Type B pancreatic cell (in vitro differentiated cells): ENCODE results near the gene ANTKMT. TPM values are rescaled to one million over a fixed set of nuclear protein-coding genes. Genes with fewer than 3 reads are reported as not detected.
A peak's percentile ranks its signal among the peaks of the same experiment; 100 is the strongest.

ENCODE experiments used
- DNase-seq: peaks from one replicate; pipeline ENCODE4 v3.0.0; 2021; ENCODE audit warnings: mixed read lengths; ENCODE audit not compliant: unreplicated experiment; ENCODE audit errors: extremely low spot score
- H3K27ac Mint-ChIP-seq: 2 replicates; pipeline ENCODE4 v1.8.0; 2021; ENCODE audit warnings: mild to moderate bottlenecking, mixed read lengths
- H3K27me3 Mint-ChIP-seq: 2 replicates; pipeline ENCODE4 v1.8.0; 2021; ENCODE audit warnings: mixed read lengths
- H3K36me3 Mint-ChIP-seq: 2 replicates; pipeline ENCODE4 v1.8.0; 2021; ENCODE audit warnings: mixed read lengths
- H3K4me1 Mint-ChIP-seq: one replicate; pipeline ENCODE4 v1.8.0; 2021; ENCODE audit warnings: mixed read lengths; ENCODE audit not compliant: unreplicated experiment
- H3K4me3 Mint-ChIP-seq: 2 replicates; pipeline ENCODE4 v1.8.0; 2021; ENCODE audit warnings: mild to moderate bottlenecking, mixed read lengths
- H3K9me3 Mint-ChIP-seq: 2 replicates; pipeline ENCODE4 v1.8.0; 2021; ENCODE audit warnings: mixed read lengths
- total RNA-seq: library from RNA; stranded (reverse); gene quantifications from 2 replicates; pipeline ENCODE4 v1.2.1, GENCODE V29; 2021; ENCODE audit warnings: low replicate concordance
- TF ChIP-seq, protein P1 (sequence below): fragments of 200-600 bp; sonication (generic); conservative IDR thresholded peaks from 2 replicates; pipeline ENCODE4 v1.5.0; 2021; ENCODE audit warnings: antibody characterized with exemption, mild to moderate bottlenecking

Gene ANTKMT
- total RNA-seq, 1 donor from 2014 or later: 33.5 TPM

DNA sequence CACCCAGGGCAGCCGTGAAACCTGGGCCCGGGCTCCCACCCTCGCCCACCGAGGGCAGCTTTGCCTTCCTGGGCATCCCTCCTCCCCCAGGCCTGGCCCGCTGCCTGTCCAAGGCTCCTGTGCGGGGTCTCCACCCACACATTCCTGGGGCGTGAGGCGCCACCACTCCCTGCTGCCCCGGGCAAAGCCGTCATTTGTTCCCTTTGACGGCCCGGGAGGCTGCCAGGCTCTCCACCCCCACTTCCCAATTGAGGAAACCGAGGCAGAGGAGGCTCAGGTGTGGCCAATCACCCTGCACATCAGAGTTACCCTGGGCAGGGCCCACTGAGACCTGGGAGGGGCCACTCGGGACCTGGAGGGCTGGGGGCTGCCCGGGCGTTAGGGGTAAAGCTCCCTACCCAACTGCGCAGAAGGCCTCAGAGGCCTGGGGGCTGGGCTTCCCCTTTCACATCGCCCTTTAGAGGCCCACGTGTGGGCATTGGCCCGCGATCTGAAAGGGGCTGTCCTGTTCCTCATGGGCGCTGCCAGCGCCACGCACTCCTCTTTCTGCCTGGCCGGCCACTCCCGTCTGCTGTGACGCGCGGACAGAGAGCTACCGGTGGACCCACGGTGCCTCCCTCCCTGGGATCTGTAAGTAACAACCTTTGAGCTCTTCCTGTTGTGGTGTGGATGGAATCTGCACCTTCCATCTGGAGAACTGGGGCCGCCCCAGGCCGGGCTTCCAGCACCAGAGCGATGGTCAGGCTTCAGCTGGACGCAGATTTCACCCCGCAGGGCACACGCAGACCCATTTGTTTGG, 39.8 kb downstream of the ANTKMT start, which contains the start of gene MSLN:
Gene MSLN (plus strand): TSS at position 190 of the 799 bp plus-strand sequence. CDS start 1,947 bp downstream, outside the sequence.
- peaks cover 6% of the 10 kb centered on the region for H3K4me1 Mint-ChIP-seq

GRCh38 chr16:761625-762513, 40.9 kb downstream of the ANTKMT start:
- Mint-ChIP-seq H3K4me3 (no peak overlapping the region), H3K36me3 (no peaks in the 10 kb centered on the region), H3K27me3 (peaks cover 3% of the 10 kb centered on the region), H3K27ac (no peak overlapping the region), H3K9me3 (no peaks in the 10 kb centered on the region), H3K4me1 (peaks cover 6% of the 10 kb centered on the region)
- DNase-seq: peak; percentile 69
- TF ChIP-seq, protein P1, sequence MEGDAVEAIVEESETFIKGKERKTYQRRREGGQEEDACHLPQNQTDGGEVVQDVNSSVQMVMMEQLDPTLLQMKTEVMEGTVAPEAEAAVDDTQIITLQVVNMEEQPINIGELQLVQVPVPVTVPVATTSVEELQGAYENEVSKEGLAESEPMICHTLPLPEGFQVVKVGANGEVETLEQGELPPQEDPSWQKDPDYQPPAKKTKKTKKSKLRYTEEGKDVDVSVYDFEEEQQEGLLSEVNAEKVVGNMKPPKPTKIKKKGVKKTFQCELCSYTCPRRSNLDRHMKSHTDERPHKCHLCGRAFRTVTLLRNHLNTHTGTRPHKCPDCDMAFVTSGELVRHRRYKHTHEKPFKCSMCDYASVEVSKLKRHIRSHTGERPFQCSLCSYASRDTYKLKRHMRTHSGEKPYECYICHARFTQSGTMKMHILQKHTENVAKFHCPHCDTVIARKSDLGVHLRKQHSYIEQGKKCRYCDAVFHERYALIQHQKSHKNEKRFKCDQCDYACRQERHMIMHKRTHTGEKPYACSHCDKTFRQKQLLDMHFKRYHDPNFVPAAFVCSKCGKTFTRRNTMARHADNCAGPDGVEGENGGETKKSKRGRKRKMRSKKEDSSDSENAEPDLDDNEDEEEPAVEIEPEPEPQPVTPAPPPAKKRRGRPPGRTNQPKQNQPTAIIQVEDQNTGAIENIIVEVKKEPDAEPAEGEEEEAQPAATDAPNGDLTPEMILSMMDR: no peak

More for the DNA sequence above, 39.8 kb downstream of the ANTKMT start, which contains the start of gene MSLN:
- Mint-ChIP-seq H3K9me3 (no peaks in the 10 kb centered on the region), H3K4me3 (peak within 1 kb of the TSS; percentile 75), H3K27ac (peak within 1 kb of the TSS; percentile 95), H3K27me3 (peaks cover 7% of the 10 kb centered on the region), H3K36me3 (no peaks in the 10 kb centered on the region)
- TF ChIP-seq, protein P1: no peak
- peak; percentile 71 for DNase-seq

GRCh38 chr16:762595-763268, 41.8 kb downstream of the ANTKMT start:
- peaks cover 3% of the 10 kb centered on the region for H3K27me3 Mint-ChIP-seq
- H3K4me3 Mint-ChIP-seq: no peak overlapping the region
- H3K27ac Mint-ChIP-seq: no peak overlapping the region
- H3K36me3 Mint-ChIP-seq: no peaks in the 10 kb centered on the region
- peaks cover 6% of the 10 kb centered on the region for H3K4me1 Mint-ChIP-seq
- TF ChIP-seq, protein P1: no peak
- no peaks in the 10 kb centered on the region for H3K9me3 Mint-ChIP-seq
- no peak for DNase-seq

- no peak overlapping the region for H3K27ac Mint-ChIP-seq
- H3K27me3 Mint-ChIP-seq: peaks cover 3% of the 10 kb centered on the region
- DNase-seq: no peak
- peaks cover 6% of the 10 kb centered on the region for H3K4me1 Mint-ChIP-seq
- H3K36me3 Mint-ChIP-seq: no peaks in the 10 kb centered on the region
- H3K9me3 Mint-ChIP-seq: no peaks in the 10 kb centered on the region
- TF ChIP-seq, protein P1: no peak
- no peak overlapping the region for H3K4me3 Mint-ChIP-seq
Observed at GRCh38 chr16:763369-764183, 42.6 kb downstream of the ANTKMT start.
